Suprapubic skin (tissue), 4 donors: ENCODE data around the gene XPC. TPM values are rescaled to one million over a fixed set of nuclear protein-coding genes. Genes with fewer than 3 reads are reported as not detected.
"Not testable (repeated sequence)": the region's sequence is repeated elsewhere in the genome, so short reads cannot be mapped to it uniquely, and the experiment has no call there.

Experiments
- DNase-seq, 2 donors: peaks; one replicate each; pipeline ENCODE4 v3.0.0-alpha.2; 2019; ENCODE audit warnings: low spot score in 2 of 2
- H3K27ac ChIP-seq: fragments of 200-600 bp; sonication (generic); one replicate; pipeline ENCODE4 v1.5.1; 2019
- H3K27me3 ChIP-seq: fragments of 200-600 bp; sonication (generic); one replicate; pipeline ENCODE4 v1.5.1; 2019
- H3K36me3 ChIP-seq: fragments of 200-600 bp; sonication (generic); one replicate; pipeline ENCODE4 v1.5.1; 2019
- H3K4me1 ChIP-seq: fragments of 200-600 bp; sonication (generic); one replicate; pipeline ENCODE4 v1.5.1; 2019
- H3K4me3 ChIP-seq: fragments of 200-600 bp; sonication (generic); one replicate; pipeline ENCODE4 v1.5.1; 2019; ENCODE audit warnings: mild to moderate bottlenecking
- H3K9me3 ChIP-seq: fragments of 200-600 bp; sonication (generic); one replicate; pipeline ENCODE4 v1.5.1; 2019
- CTCF ChIP-seq, 2 donors: fragments of 200-600 bp in 1 of 2; fragments of 450-650 bp in 1 of 2; sonication (generic) in 1 of 2; IDR thresholded peaks; one replicate each; pipeline ENCODE4 v1.5.1; 2016 to 2019; ENCODE audit warnings: antibody characterized with exemption in 2 of 2, mild to moderate bottlenecking in 1 of 2, moderate library complexity in 1 of 2
- EP300 ChIP-seq: sonication (generic); formaldehyde crosslinking; IDR thresholded peaks from one replicate; pipeline ENCODE4 v1.6.1; 2017; ENCODE audit warnings: antibody characterized with exemption
- POLR2A ChIP-seq, 2 donors: fragments of 450-650 bp; IDR thresholded peaks; one replicate each; pipeline ENCODE4 v1.6.1; 2017; ENCODE audit warnings: antibody characterized with exemption in 2 of 2, mild to moderate bottlenecking in 2 of 2, moderate library complexity in 2 of 2
- POLR2AphosphoS5 ChIP-seq, 3 donors: sonication (generic); formaldehyde crosslinking; IDR thresholded peaks; one replicate each; pipeline ENCODE4 v1.6.1; 2017; ENCODE audit warnings: antibody characterized with exemption in 3 of 3
- WGBS: methylation state at CpG from one replicate; pipeline ENCODE4 v1.1.5; 2018; 5-methylcytosine and 5-hydroxymethylcytosine counted together
- total RNA-seq, 4 donors: library from RNA; depleted of rRNA; stranded (reverse); fragments of >200 nt; gene quantifications; one replicate each; pipeline ENCODE4 v1.1.0, GENCODE V29; 2016

The XPC gene
- total RNA-seq, 4 donors from 2014 or later = 49.7 to 176 (median 66.4) TPM

- peak overlapping the region; percentile 99 for H3K4me3 ChIP-seq
- no peak for TF ChIP-seq EP300
- TF ChIP-seq CTCF (IDR thresholded peaks at IDR 0.05) = no peak
- TF ChIP-seq POLR2AphosphoS5 (IDR thresholded peaks at IDR 0.05) = no peak
- TF ChIP-seq POLR2A (IDR thresholded peaks at IDR 0.05) = no peak
- H3K4me1 ChIP-seq = peaks cover 68% of the 10 kb centered on the region
- WGBS = 50% methylated on average over 7 of the region's 15 CpGs
- H3K9me3 ChIP-seq = no peaks in the 10 kb centered on the region
- peaks cover 14% of the 10 kb centered on the region for H3K36me3 ChIP-seq
- no peaks in the 10 kb centered on the region for H3K27me3 ChIP-seq
- H3K27ac ChIP-seq = peak overlapping the region; percentile 100
- DNase-seq = peak in 1 of 2 donors; percentile 60
Observed at GRCh38 chr3:14123308-14124222, 54.8 kb downstream of the XPC start.

GRCh38 chr3:14122301-14122700 lies 56.1 kb downstream of the XPC start:
- peak in 1 of 2 donors; percentile 44 for DNase-seq
- Histone ChIP-seq H3K27me3 (no peaks in the 10 kb centered on the region), H3K27ac (no peak overlapping the region), H3K9me3 (no peaks in the 10 kb centered on the region), H3K36me3 (peaks cover 9% of the 10 kb centered on the region), H3K4me3 (no peak overlapping the region), H3K4me1 (peaks cover 72% of the 10 kb centered on the region)
- TF ChIP-seq EP300 = no peak
- no peak for TF ChIP-seq CTCF (IDR thresholded peaks at IDR 0.05)
- no peak for TF ChIP-seq POLR2AphosphoS5 (IDR thresholded peaks at IDR 0.05)
- TF ChIP-seq POLR2A (IDR thresholded peaks at IDR 0.05) = no peak
- WGBS = 64% methylated on average over 3 of the region's 3 CpGs

GRCh38 chr3:14121859-14122258 lies 56.5 kb downstream of the XPC start:
- DNase-seq = peak in 1 of 2 donors; percentile 50
- Histone ChIP-seq H3K4me3 (no peak overlapping the region), H3K27me3 (no peaks in the 10 kb centered on the region), H3K9me3 (no peaks in the 10 kb centered on the region), H3K27ac (no peak overlapping the region), H3K4me1 (peaks cover 68% of the 10 kb centered on the region), H3K36me3 (peaks cover 9% of the 10 kb centered on the region)
- TF ChIP-seq POLR2AphosphoS5 (IDR thresholded peaks at IDR 0.05) = no peak
- no peak for TF ChIP-seq EP300
- no peak for TF ChIP-seq CTCF (IDR thresholded peaks at IDR 0.05)
- TF ChIP-seq POLR2A (IDR thresholded peaks at IDR 0.05) = no peak
- 63% methylated on average over 5 of the region's 5 CpGs for WGBS

- peaks cover 59% of the 10 kb centered on the region for H3K4me1 ChIP-seq
- H3K4me3 ChIP-seq, H3K27me3 ChIP-seq, H3K27ac ChIP-seq, H3K36me3 ChIP-seq, H3K9me3 ChIP-seq: not testable (repeated sequence)
- 94% methylated on average over 2 of the region's 2 CpGs for WGBS
- peak in 1 of 2 donors; percentile 2 for DNase-seq
Observed at GRCh38 chr3:14120921-14121448, 57.4 kb downstream of the XPC start.

GRCh38 chr3:14120111-14120920 lies 58.1 kb downstream of the XPC start:
- TF ChIP-seq POLR2A (IDR thresholded peaks at IDR 0.05) (no peak), EP300 (no peak), CTCF (IDR thresholded peaks at IDR 0.05) (no peak), POLR2AphosphoS5 (IDR thresholded peaks at IDR 0.05) (no peak)
- no peak overlapping the region for H3K27ac ChIP-seq
- peak in 1 of 2 donors; percentile 52 for DNase-seq
- no peaks in the 10 kb centered on the region for H3K27me3 ChIP-seq
- H3K36me3 ChIP-seq = peaks cover 16% of the 10 kb centered on the region
- H3K9me3 ChIP-seq = no peaks in the 10 kb centered on the region
- no peak overlapping the region for H3K4me3 ChIP-seq
- peaks cover 55% of the 10 kb centered on the region for H3K4me1 ChIP-seq
- 93% methylated on average over 11 of the region's 11 CpGs for WGBS
